ENCODE results near the gene CHCHD5. TPM values are rescaled to one million over a fixed set of nuclear protein-coding genes. Genes with fewer than 3 reads are reported as not detected.
A peak's percentile ranks its signal among the peaks of the same experiment; 100 is the strongest.

The CHCHD5 gene
- total and polyA plus RNA-seq, 2 of the 8 experiments (the other 6 are each of a cell fraction or from before 2014, with no cell fraction given) = 27.2 to 71.5 TPM

- Histone ChIP-seq H3K14ac (ENCODE audit: insufficient read length) (no peak overlapping the region), H2BK15ac (ENCODE audit: low read length) (no peak overlapping the region), H3K79me2 (ENCODE audit: control insufficient read depth in 1 of 2, insufficient read depth in 2 of 2, low read length in 2 of 2) (no peaks in the 10 kb centered on the region), H3K4ac (replicated peaks; ENCODE audit: insufficient read length, low read depth, low read length) (no peak overlapping the region), H3K23me2 (ENCODE audit: low read depth, low read length) (peaks cover 1% of the 10 kb centered on the region; the same call in 1 of the 2 replicates), H3K56ac (replicated peaks; ENCODE audit: insufficient read length, low read depth, low read length) (no peak overlapping the region), H2BK20ac (ENCODE audit: low read length) (no peak overlapping the region), H2BK5ac (ENCODE audit: low read depth, low read length) (no peak overlapping the region), H3K4me2 (ENCODE audit: insufficient read depth in 1 of 2, low read depth in 2 of 2, low read length in 2 of 2) (no peak overlapping the region), H3K27ac (ENCODE audit: low read depth, low read length) (no peak overlapping the region), H2BK12ac (ENCODE audit: low read depth, low read length) (no peak overlapping the region), H2BK120ac (replicated peaks; ENCODE audit: low read depth, low read length) (no peak overlapping the region), H3K18ac (ENCODE audit: extremely low read depth, low read length) (no peak overlapping the region), H4K8ac (ENCODE audit: extremely low read depth, insufficient read depth, low read length) (no peak overlapping the region), H3K36me3 (ENCODE audit: control insufficient read depth in 2 of 4, insufficient read depth in 4 of 4, low read length in 3 of 4) (no peaks in the 10 kb centered on the region), H4K91ac (replicated peaks; ENCODE audit: insufficient read length, low read length) (no peak overlapping the region), H2AK5ac (ENCODE audit: low read depth, low read length) (no peak overlapping the region), H4K5ac (ENCODE audit: insufficient read length, low read depth, low read length) (no peak overlapping the region), H3K4me1 (replicated peaks in 1 of 4; ENCODE audit: control insufficient read depth in 3 of 4, insufficient read depth in 4 of 4, low read length in 3 of 4) (peaks cover 0 to 7% (median 5%) of the 10 kb centered on the region in 4 experiments; a peak in 4 of 7 replicates), H2AFZ (ENCODE audit: low read length) (no peak overlapping the region; the same call in 1 of the 2 replicates), H3K23ac (ENCODE audit: insufficient read length) (no peak overlapping the region), H3K9ac (replicated peaks in 1 of 4; ENCODE audit: extremely low read depth in 1 of 4, low read depth in 3 of 4, low read length in 3 of 4) (no peak overlapping the region), H3K79me1 (ENCODE audit: low read depth, low read length) (no peaks in the 10 kb centered on the region), H3K9me3 (ENCODE audit: insufficient read depth in 2 of 2, low read depth in 1 of 2, low read length in 1 of 2) (no peaks in the 10 kb centered on the region), H4K20me1 (replicated peaks in 1 of 2; ENCODE audit: control insufficient read depth in 1 of 2, insufficient read depth in 2 of 2, low read length in 2 of 2) (no peaks in the 10 kb centered on the region), H3K4me3 (ENCODE audit: extremely low read depth in 1 of 4, insufficient read depth in 2 of 4, low read depth in 3 of 4, low read length in 4 of 4) (no peak overlapping the region), H3K27me3 (replicated peaks in 1 of 4; ENCODE audit: control insufficient read depth in 3 of 4, extremely low read depth in 1 of 4, insufficient read depth in 3 of 4, low read length in 3 of 4) (no peaks in the 10 kb centered on the region)
- peak in 1 of 2 experiments; percentile 65 for DNase-seq (ENCODE audit: low read depth in 1 of 2, low spot score in 2 of 2)
- 63% methylated on average over 7 of the region's 7 CpGs; no CpG with 5 or more reads in 1 of the 2 experiments for WGBS, 2 experiments (ENCODE audit: extremely low coverage in 1 of 2, insufficient coverage in 1 of 2, insufficient read length in 1 of 2, insufficient replicate concordance in 2 of 2, low coverage in 1 of 2, low lambda C conversion rate in 2 of 2, missing lambda C conversion rate in 1 of 2)
- no peak for FAIRE-seq
- ChIA-PET POLR2A (ENCODE audit: partially characterized antibody) (interaction anchor here (1.2 to 3.3 kb wide), 2 partner anchors 16 to 20 kb away, joined by 3 to 16 read pairs; partner anchors contain the start of gene SLC20A1), CTCF (ENCODE audit: partially characterized antibody) (interaction anchor here (0.6 to 10.5 kb wide), 26 partner anchors 10 to 315 kb away, joined by 3 to 185 read pairs (median 4); partner anchors contain the start of genes NT5DC4 and SLC20A1)
- no peak for TF ChIP-seq BRCA1 (IDR thresholded peaks at IDR 0.05; ENCODE audit: low read depth, low read length)
- TF ChIP-seq RAD21 (IDR thresholded peaks at IDR 0.05 in 1 of 2, conservative IDR thresholded peaks at IDR 0.05 in 1 of 2; ENCODE audit: low read depth in 2 of 2, low read length in 2 of 2) = peak; percentile 86 to 90
- TF ChIP-seq SIN3A (conservative IDR thresholded peaks at IDR 0.05 in 1 of 2, IDR thresholded peaks at IDR 0.05 in 1 of 2; ENCODE audit: low read depth in 1 of 2, low read length in 2 of 2) = no peak
- TF ChIP-seq YY1 (IDR thresholded peaks at IDR 0.05; ENCODE audit: low read depth, low read length) = peak; percentile 95
- TF ChIP-seq, protein P1, sequence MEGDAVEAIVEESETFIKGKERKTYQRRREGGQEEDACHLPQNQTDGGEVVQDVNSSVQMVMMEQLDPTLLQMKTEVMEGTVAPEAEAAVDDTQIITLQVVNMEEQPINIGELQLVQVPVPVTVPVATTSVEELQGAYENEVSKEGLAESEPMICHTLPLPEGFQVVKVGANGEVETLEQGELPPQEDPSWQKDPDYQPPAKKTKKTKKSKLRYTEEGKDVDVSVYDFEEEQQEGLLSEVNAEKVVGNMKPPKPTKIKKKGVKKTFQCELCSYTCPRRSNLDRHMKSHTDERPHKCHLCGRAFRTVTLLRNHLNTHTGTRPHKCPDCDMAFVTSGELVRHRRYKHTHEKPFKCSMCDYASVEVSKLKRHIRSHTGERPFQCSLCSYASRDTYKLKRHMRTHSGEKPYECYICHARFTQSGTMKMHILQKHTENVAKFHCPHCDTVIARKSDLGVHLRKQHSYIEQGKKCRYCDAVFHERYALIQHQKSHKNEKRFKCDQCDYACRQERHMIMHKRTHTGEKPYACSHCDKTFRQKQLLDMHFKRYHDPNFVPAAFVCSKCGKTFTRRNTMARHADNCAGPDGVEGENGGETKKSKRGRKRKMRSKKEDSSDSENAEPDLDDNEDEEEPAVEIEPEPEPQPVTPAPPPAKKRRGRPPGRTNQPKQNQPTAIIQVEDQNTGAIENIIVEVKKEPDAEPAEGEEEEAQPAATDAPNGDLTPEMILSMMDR (IDR thresholded peaks at IDR 0.05; ENCODE audit: control extremely low read depth in 1 of 3, insufficient read depth in 1 of 3, low read depth in 1 of 3, low read length in 3 of 3) = peak; percentile 87 to 90 (median 89)
- TF ChIP-seq HDAC6 (IDR thresholded peaks at IDR 0.05; ENCODE audit: low read depth, low read length) = no peak
These were observed 42.2 kb downstream of the CHCHD5 start for GRCh38 chr2:112626604-112627059.

Data from H1 (cell line).